B cell (primary cell): ENCODE data around the gene PRLH. TPM values are rescaled to one million over a fixed set of nuclear protein-coding genes. Genes with fewer than 3 reads are reported as not detected.

ENCODE experiments used
- ATAC-seq: fragments of 200-7000 bp; cut with Tn5 transposase; one replicate; pipeline ENCODE4 v1.10.0; 2021; ENCODE audit warnings: low read depth, mild to moderate bottlenecking, moderate number of reproducible peaks, moderate library complexity
- CTCF ChIA-PET: fragments of 350-600 bp; sonication (Branson Sonifier 250); formaldehyde crosslinking; loops from one replicate; lab custom pipeline; 2021; ENCODE audit warnings: antibody characterized with exemption, inconsistent platforms; lab: Charles Lee
- POLR2A ChIA-PET: fragments of 350-600 bp; sonication (Branson Sonifier 250); formaldehyde crosslinking; loops from one replicate; lab custom pipeline; 2021; ENCODE audit warnings: antibody characterized with exemption; lab: Charles Lee
- DNase-seq: peaks from one replicate; pipeline ENCODE4 v3.0.0; 2013
- H2AFZ ChIP-seq: 2 replicates; pipeline ENCODE4 v1.6.1; 2012; ENCODE audit warnings: mild to moderate bottlenecking, low read depth, low read length; ENCODE audit not compliant: insufficient read depth, poor library complexity, severe bottlenecking
- H3K27ac ChIP-seq, 2 donors: 1 replicate in 1 of 2; 2 replicates in 1 of 2; pipeline ENCODE4 v1.5.1; 2012 to 2013; ENCODE audit warnings: low read length in 2 of 2, mild to moderate bottlenecking in 2 of 2, moderate library complexity in 1 of 2
- H3K27me3 ChIP-seq, 4 experiments: fragments of 200-600 bp in 1 of 4; sonication (generic) in 1 of 4; replicated peaks in 1 of 4; 1 replicate in 2 of 4; 2 replicates in 2 of 4; pipeline versions ENCODE4 v1.6.1 to v1.7.0; 2013 to 2016; ENCODE audit warnings: low read length in 3 of 4, mild to moderate bottlenecking in 2 of 4, mixed read lengths in 1 of 4, moderate library complexity in 1 of 4; ENCODE audit not compliant: insufficient read depth in 4 of 4, control insufficient read depth in 3 of 4; ENCODE audit errors: control extremely low read depth in 1 of 4
- H3K36me3 ChIP-seq, 2 experiments: replicated peaks in 1 of 2; 1 replicate in 1 of 2; 2 replicates in 1 of 2; pipeline versions ENCODE4 v1.6.1 to v1.7.1; 2013; ENCODE audit warnings: low read length in 1 of 2; ENCODE audit not compliant: insufficient read depth in 2 of 2, control insufficient read depth in 1 of 2; ENCODE audit errors: control extremely low read depth in 1 of 2, extremely low read depth in 1 of 2
- H3K4me1 ChIP-seq, 2 donors: fragments of 200-600 bp in 1 of 2; sonication (generic) in 1 of 2; 1 replicate in 1 of 2; 2 replicates in 1 of 2; pipeline versions ENCODE4 v1.5.1 to v1.6.1; 2013 to 2017; ENCODE audit warnings: low read length in 2 of 2; ENCODE audit not compliant: control insufficient read depth in 2 of 2, insufficient read depth in 2 of 2
- H3K4me2 ChIP-seq: replicated peaks from 2 replicates; pipeline ENCODE3; 2012; ENCODE audit warnings: mild to moderate bottlenecking, low read depth, low read length; ENCODE audit not compliant: poor library complexity, severe bottlenecking
- H3K4me3 ChIP-seq, 5 experiments: fragments of 200-600 bp in 1 of 5; sonication (generic) in 1 of 5; 1 replicate in 3 of 5; 2 replicates in 2 of 5; pipeline versions ENCODE4 v1.5.1 to v1.7.0; 2011 to 2016; ENCODE audit warnings: low read length in 4 of 5, mild to moderate bottlenecking in 4 of 5, low read depth in 2 of 5, control low read depth in 1 of 5, moderate library complexity in 1 of 5; ENCODE audit not compliant: insufficient read depth in 1 of 5; ENCODE audit errors: control extremely low read depth in 1 of 5, extremely low read depth in 1 of 5
- H3K79me2 ChIP-seq: fragments of 200-600 bp; sonication (generic); one replicate; pipeline ENCODE4 v1.6.0; 2016; ENCODE audit warnings: low read length; ENCODE audit not compliant: control insufficient read depth, insufficient read depth
- H3K9ac ChIP-seq: fragments of 200-600 bp; sonication (generic); 2 replicates; pipeline ENCODE4 v1.6.1; 2017; ENCODE audit warnings: mild to moderate bottlenecking, low read length, moderate library complexity
- H3K9me3 ChIP-seq, 3 donors: one replicate each; pipeline versions ENCODE4 v1.6.1 to v1.7.1; 2013; ENCODE audit warnings: low read length in 2 of 3; ENCODE audit not compliant: control insufficient read depth in 2 of 3, insufficient read depth in 1 of 3; ENCODE audit errors: control extremely low read depth in 1 of 3
- H4K20me1 ChIP-seq: 2 replicates; pipeline ENCODE4 v1.6.0; 2012; ENCODE audit warnings: mild to moderate bottlenecking, low read length; ENCODE audit not compliant: insufficient read depth, control insufficient read depth, poor library complexity, severe bottlenecking
- H3K27ac Mint-ChIP-seq: one replicate; pipeline ENCODE4 v1.8.0; 2021; ENCODE audit warnings: mixed read lengths
- H3K27me3 Mint-ChIP-seq: one replicate; pipeline ENCODE4 v1.8.0; 2021; ENCODE audit warnings: mixed read lengths
- H3K4me1 Mint-ChIP-seq: one replicate; pipeline ENCODE4 v1.8.0; 2021; ENCODE audit warnings: mixed read lengths
- H3K4me3 Mint-ChIP-seq: one replicate; pipeline ENCODE4 v1.8.0; 2021; ENCODE audit warnings: mixed read lengths
- H3K9me3 Mint-ChIP-seq: one replicate; pipeline ENCODE4 v1.8.0; 2022; ENCODE audit warnings: mixed read lengths; ENCODE audit not compliant: insufficient read depth
- EZH2 ChIP-seq: IDR thresholded peaks from 2 replicates; pipeline ENCODE4 v1.6.1; 2012; ENCODE audit warnings: borderline replicate concordance, low read depth, mild to moderate bottlenecking, moderate library complexity, low read length; ENCODE audit not compliant: insufficient read depth, poor library complexity, severe bottlenecking
- WGBS: methylation state at CpG from one replicate; pipeline ENCODE4 v1.1.5; 2013; ENCODE audit warnings: missing lambda C conversion rate; ENCODE audit not compliant: insufficient coverage; 5-methylcytosine and 5-hydroxymethylcytosine counted together
- intact Hi-C: fragments of 100-400 bp; cut with micrococcal nuclease; formaldehyde crosslinking; loops from one replicate; pipeline ENCODE4 v1.10.0; 2022
- polyA plus RNA-seq: library from polyadenylated mRNA; depleted of rRNA; stranded (reverse); fragments of >200 nt; gene quantifications from 2 replicates; pipeline ENCODE4 v1.2.3, GENCODE V29; 2012
- total RNA-seq, 2 donors: library from RNA; stranded (reverse); fragments of 120-200 nt in 1 of 2; gene quantifications; 1 replicate in 1 of 2; 2 replicates in 1 of 2; pipeline versions ENCODE4 v1.2.3 to v1.2.4, GENCODE V29; 2013 to 2022
- TF ChIP-seq, protein P1 (sequence below): fragments of 200-600 bp; IDR thresholded peaks from one replicate; pipeline ENCODE4 v1.8.0; 2022; ENCODE audit warnings: antibody characterized with exemption, mild to moderate bottlenecking

PRLH gene
- total and polyA plus RNA-seq, 2 donors (not counting 1 experiment from before 2014, with no cell fraction given) = not detected

DNA sequence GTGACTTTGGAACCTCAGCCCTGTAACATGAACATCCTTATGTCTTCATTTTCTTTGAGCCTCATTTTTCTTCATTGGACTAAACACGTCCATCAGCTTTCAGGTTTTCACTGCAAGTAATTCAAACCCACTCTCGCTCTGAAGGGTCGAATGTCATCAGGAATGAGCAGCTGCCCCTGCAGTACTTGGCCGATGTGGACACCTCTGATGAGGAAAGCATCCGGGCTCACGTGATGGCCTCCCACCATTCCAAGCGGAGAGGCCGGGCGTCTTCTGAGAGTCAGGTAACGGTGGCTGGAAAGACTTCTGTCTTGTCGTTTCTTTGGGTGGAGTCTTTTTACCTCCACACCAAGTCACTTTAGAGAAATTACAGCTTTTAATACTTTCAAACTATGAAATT lies 39.1 kb upstream of the PRLH start:
- intact Hi-C loops = no loop called here

GRCh38 chr2:237527766-237528165 lies 38.6 kb upstream of the PRLH start:
- Histone ChIP-seq H2AFZ (no peak overlapping the region), H3K36me3 (no peaks in the 10 kb centered on the region), H3K4me3 (no peak overlapping the region), H3K9me3 (no peaks in the 10 kb centered on the region), H3K79me2 (no peaks in the 10 kb centered on the region), H3K4me1 (peaks cover 0 to 9% of the 10 kb centered on the region in 2 donors), H3K9ac (no peak overlapping the region), H3K27ac (no peak overlapping the region), H3K4me2 (no peak overlapping the region), H3K27me3 (no peaks in the 10 kb centered on the region), H4K20me1 (no peaks in the 10 kb centered on the region)
- DNase-seq = no peak
- Mint-ChIP-seq H3K4me1 (peaks cover 2% of the 10 kb centered on the region), H3K27ac (no peak overlapping the region), H3K4me3 (no peak overlapping the region), H3K27me3 (no peaks in the 10 kb centered on the region), H3K9me3 (no peaks in the 10 kb centered on the region)
- ChIA-PET POLR2A (no interaction called here), CTCF (no interaction called here)
- TF ChIP-seq EZH2 = no peak
- TF ChIP-seq, protein P1, sequence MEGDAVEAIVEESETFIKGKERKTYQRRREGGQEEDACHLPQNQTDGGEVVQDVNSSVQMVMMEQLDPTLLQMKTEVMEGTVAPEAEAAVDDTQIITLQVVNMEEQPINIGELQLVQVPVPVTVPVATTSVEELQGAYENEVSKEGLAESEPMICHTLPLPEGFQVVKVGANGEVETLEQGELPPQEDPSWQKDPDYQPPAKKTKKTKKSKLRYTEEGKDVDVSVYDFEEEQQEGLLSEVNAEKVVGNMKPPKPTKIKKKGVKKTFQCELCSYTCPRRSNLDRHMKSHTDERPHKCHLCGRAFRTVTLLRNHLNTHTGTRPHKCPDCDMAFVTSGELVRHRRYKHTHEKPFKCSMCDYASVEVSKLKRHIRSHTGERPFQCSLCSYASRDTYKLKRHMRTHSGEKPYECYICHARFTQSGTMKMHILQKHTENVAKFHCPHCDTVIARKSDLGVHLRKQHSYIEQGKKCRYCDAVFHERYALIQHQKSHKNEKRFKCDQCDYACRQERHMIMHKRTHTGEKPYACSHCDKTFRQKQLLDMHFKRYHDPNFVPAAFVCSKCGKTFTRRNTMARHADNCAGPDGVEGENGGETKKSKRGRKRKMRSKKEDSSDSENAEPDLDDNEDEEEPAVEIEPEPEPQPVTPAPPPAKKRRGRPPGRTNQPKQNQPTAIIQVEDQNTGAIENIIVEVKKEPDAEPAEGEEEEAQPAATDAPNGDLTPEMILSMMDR = no peak
- WGBS = no CpG with 5 or more reads among the region's 5 CpGs
- ATAC-seq = no peak
- intact Hi-C loops = no loop called here

More for the DNA sequence above, 39.1 kb upstream of the PRLH start:
- H3K9ac ChIP-seq = no peak overlapping the region
- H3K4me1 ChIP-seq = peaks cover 0 to 9% of the 10 kb centered on the region in 2 donors
- H3K36me3 ChIP-seq = no peaks in the 10 kb centered on the region
- no peak for ATAC-seq
- H4K20me1 ChIP-seq = no peaks in the 10 kb centered on the region
- Mint-ChIP-seq H3K27me3 (no peaks in the 10 kb centered on the region), H3K4me3 (no peak overlapping the region), H3K4me1 (peaks cover 2% of the 10 kb centered on the region), H3K9me3 (no peaks in the 10 kb centered on the region), H3K27ac (no peak overlapping the region)
- H3K27me3 ChIP-seq = no peaks in the 10 kb centered on the region
- H3K4me3 ChIP-seq = no peak overlapping the region
- no peak for TF ChIP-seq EZH2
- WGBS = 91% methylated on average over 8 of the region's 11 CpGs
- no peaks in the 10 kb centered on the region for H3K79me2 ChIP-seq
- ChIA-PET CTCF (no interaction called here), POLR2A (no interaction called here)
- no peak overlapping the region for H3K4me2 ChIP-seq
- DNase-seq = no peak
- no peak overlapping the region for H3K27ac ChIP-seq
- no peaks in the 10 kb centered on the region for H3K9me3 ChIP-seq
- H2AFZ ChIP-seq = no peak overlapping the region
